ENCODE measurements around the gene APH1A. TPM values are rescaled to one million over a fixed set of nuclear protein-coding genes. Genes with fewer than 3 reads are reported as not detected.

APH1A gene
- total RNA-seq, 4 donors from 2014 or later = 68.1 to 108 (median 87.3) TPM

GRCh38 chr1:150288382-150288781, 19.6 kb upstream of the APH1A start:
- Histone ChIP-seq H3K4me1 (peaks cover 0 to 8% (median 3%) of the 10 kb centered on the region in 4 donors), H3K4me3 (no peak overlapping the region), H3K27ac (no peak overlapping the region), H3K27me3 (no peaks in the 10 kb centered on the region), H3K36me3 (peaks cover 0 to 35% (median 0%) of the 10 kb centered on the region in 3 donors), H3K9me3 (no peaks in the 10 kb centered on the region)
- TF ChIP-seq POLR2A (IDR thresholded peaks at IDR 0.05) (no peak), EP300 (IDR thresholded peaks at IDR 0.05) (no peak)
- TF ChIP-seq, protein P1, sequence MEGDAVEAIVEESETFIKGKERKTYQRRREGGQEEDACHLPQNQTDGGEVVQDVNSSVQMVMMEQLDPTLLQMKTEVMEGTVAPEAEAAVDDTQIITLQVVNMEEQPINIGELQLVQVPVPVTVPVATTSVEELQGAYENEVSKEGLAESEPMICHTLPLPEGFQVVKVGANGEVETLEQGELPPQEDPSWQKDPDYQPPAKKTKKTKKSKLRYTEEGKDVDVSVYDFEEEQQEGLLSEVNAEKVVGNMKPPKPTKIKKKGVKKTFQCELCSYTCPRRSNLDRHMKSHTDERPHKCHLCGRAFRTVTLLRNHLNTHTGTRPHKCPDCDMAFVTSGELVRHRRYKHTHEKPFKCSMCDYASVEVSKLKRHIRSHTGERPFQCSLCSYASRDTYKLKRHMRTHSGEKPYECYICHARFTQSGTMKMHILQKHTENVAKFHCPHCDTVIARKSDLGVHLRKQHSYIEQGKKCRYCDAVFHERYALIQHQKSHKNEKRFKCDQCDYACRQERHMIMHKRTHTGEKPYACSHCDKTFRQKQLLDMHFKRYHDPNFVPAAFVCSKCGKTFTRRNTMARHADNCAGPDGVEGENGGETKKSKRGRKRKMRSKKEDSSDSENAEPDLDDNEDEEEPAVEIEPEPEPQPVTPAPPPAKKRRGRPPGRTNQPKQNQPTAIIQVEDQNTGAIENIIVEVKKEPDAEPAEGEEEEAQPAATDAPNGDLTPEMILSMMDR (IDR thresholded peaks at IDR 0.05) = no peak
- DNase-seq (ENCODE audit: low spot score in 2 of 2) = no peak
- WGBS, 2 donors = 84 to 85% methylated on average over 1 of the region's 1 CpG

DNA sequence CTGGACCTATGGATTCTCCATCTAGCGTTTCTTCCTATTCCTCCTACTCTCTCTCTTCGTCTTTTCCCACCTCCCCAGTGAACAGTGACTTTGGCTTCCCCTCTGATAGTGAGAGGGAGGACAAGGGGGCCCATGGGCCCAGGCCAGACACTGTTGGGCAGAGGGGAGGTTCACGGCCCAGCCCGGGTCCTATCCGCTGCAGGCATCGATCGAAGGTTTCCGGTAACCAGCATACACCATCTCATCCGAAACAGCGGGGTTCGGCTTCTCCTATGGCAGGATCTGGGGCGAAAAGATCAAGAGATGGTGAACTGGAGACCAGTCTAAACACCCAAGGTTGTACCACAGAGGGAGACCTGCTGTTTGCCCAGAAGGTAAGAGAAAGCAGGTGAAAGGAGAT, 14.4 kb upstream of the APH1A start:
- peak overlapping the region; percentile 50 to 90 (median 88) for H3K27ac ChIP-seq
- no peaks in the 10 kb centered on the region for H3K27me3 ChIP-seq
- TF ChIP-seq, protein P1 (IDR thresholded peaks at IDR 0.05) = no peak
- TF ChIP-seq EP300 (IDR thresholded peaks at IDR 0.05) = no peak
- no peak for TF ChIP-seq POLR2A (IDR thresholded peaks at IDR 0.05)
- 78 to 84% methylated on average over 12 of the region's 12 CpGs for WGBS, 2 donors
- H3K4me3 ChIP-seq = peak overlapping the region in 1 of 4 donors; percentile 68
- peaks cover 0 to 35% (median 0%) of the 10 kb centered on the region in 3 donors for H3K36me3 ChIP-seq
- no peak for DNase-seq (ENCODE audit: low spot score in 2 of 2)
- peaks cover 0 to 26% (median 9%) of the 10 kb centered on the region in 4 donors for H3K4me1 ChIP-seq
- H3K9me3 ChIP-seq = no peaks in the 10 kb centered on the region

- TF ChIP-seq EP300 (IDR thresholded peaks at IDR 0.05) = peak; percentile 10 to 56
- peak in 1 of 2 donors; percentile 44 for TF ChIP-seq POLR2A (IDR thresholded peaks at IDR 0.05)
- TF ChIP-seq, protein P1 (IDR thresholded peaks at IDR 0.05) = no peak
- peak overlapping the region; percentile 50 to 90 (median 88) for H3K27ac ChIP-seq
- peaks cover 0 to 30% (median 0%) of the 10 kb centered on the region in 3 donors for H3K36me3 ChIP-seq
- H3K27me3 ChIP-seq = no peaks in the 10 kb centered on the region
- 5 to 8% methylated on average over 21 of the region's 21 CpGs for WGBS, 2 donors
- peak in 1 of 2 donors; percentile 46 for DNase-seq (ENCODE audit: low spot score in 2 of 2)
- H3K9me3 ChIP-seq = no peaks in the 10 kb centered on the region
- peaks cover 0 to 26% (median 9%) of the 10 kb centered on the region in 4 donors for H3K4me1 ChIP-seq
- H3K4me3 ChIP-seq = peak overlapping the region; percentile 40 to 68 (median 54)
These were observed 13.7 kb upstream of the APH1A start for GRCh38 chr1:150282558-150282958.

DNA sequence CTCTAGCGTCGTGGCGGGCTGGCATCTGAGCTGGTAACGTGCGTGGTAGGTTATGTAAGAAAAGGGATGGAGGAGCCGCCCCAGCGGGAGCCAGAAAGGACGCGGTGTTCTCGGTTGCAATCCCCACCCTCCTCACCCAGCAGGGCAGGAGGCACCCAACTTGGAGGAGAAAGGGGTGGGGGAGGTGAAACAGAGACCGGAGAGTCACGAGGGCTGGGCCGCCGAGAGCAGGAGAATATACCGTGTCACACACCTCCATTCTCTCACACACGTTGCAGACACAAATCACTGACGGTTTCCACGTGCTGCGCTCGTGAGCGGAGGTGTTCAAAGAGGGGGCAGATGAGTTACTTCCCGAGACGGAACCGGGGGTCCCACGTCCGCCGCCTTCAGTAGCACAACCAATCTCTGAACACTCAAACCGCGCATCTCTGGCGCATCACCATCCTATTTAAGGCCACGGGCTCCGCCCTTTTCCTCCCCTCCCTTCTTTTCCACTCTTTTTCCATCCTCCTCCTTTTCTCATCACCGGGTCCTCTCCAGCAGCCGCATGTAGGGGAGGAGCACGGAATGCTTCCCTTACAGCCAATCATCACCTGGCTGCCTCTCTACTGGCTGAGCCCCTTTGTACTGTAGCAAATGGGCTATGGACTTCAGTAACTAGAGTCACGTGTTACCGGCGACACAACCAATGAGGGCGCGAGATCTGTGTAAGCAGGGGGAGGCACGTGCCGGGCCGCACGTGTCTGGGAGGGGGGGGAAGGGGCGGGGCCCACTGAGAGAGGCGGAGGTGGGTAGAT, 13.1 kb upstream of the APH1A start, which contains the start of gene CIART:
CIART (plus strand) TSS at position 797 of the 800 bp plus-strand sequence. CDS start 714 bp downstream, outside the sequence.
- Histone ChIP-seq H3K4me1 (peaks cover 0 to 26% (median 9%) of the 10 kb centered on the region in 4 donors), H3K27ac (peak within 1 kb of the TSS; percentile 78 to 90 (median 88)), H3K27me3 (no peaks in the 10 kb centered on the region), H3K36me3 (peaks cover 0 to 24% (median 0%) of the 10 kb centered on the region in 3 donors), H3K9me3 (no peaks in the 10 kb centered on the region), H3K4me3 (peak within 1 kb of the TSS; percentile 40 to 68 (median 54))
- TF ChIP-seq POLR2A (IDR thresholded peaks at IDR 0.05) = no peak
- TF ChIP-seq, protein P1 (IDR thresholded peaks at IDR 0.05) = no peak
- TF ChIP-seq EP300 (IDR thresholded peaks at IDR 0.05) = peak; percentile 60 to 84
- peak; percentile 92 to 96 for DNase-seq (ENCODE audit: low spot score in 2 of 2)
- 1% methylated on average over 44 to 46 of the region's 46 CpGs for WGBS, 2 donors
